Hepatocyte (in vitro differentiated cells): ENCODE results near the gene SLC40A1. TPM values are rescaled to one million over a fixed set of nuclear protein-coding genes. Genes with fewer than 3 reads are reported as not detected.
A peak's percentile ranks its signal among the peaks of the same experiment; 100 is the strongest.

Experiments used
- DNase-seq: peaks from one replicate; pipeline ENCODE4 v3.0.0-alpha.2; 2016; ENCODE audit warnings: low spot score
- H2AFZ ChIP-seq: fragments of 200-600 bp; sonication (generic); 2 replicates; pipeline ENCODE4 v1.6.0; 2016; ENCODE audit warnings: antibody characterized with exemption, mild to moderate bottlenecking
- H3K27ac ChIP-seq: fragments of 200-600 bp; sonication (generic); 2 replicates; pipeline ENCODE4 v1.5.1; 2016; ENCODE audit warnings: mild to moderate bottlenecking
- H3K27me3 ChIP-seq: fragments of 200-600 bp; sonication (generic); 2 replicates; pipeline ENCODE4 v1.6.1; 2016
- H3K36me3 ChIP-seq: fragments of 200-600 bp; sonication (generic); replicated peaks from 2 replicates; pipeline ENCODE4 v1.5.1; 2016; ENCODE audit warnings: low read depth; ENCODE audit not compliant: insufficient read depth
- H3K4me1 ChIP-seq: fragments of 200-600 bp; sonication (generic); 2 replicates; pipeline ENCODE4 v1.5.1; 2016; ENCODE audit warnings: mild to moderate bottlenecking, moderate library complexity; ENCODE audit not compliant: insufficient read depth
- H3K4me2 ChIP-seq: fragments of 200-600 bp; sonication (generic); 2 replicates; pipeline ENCODE4 v1.6.0; 2016
- H3K4me3 ChIP-seq: fragments of 200-600 bp; sonication (generic); 2 replicates; pipeline ENCODE4 v1.5.1; 2016; ENCODE audit warnings: mild to moderate bottlenecking
- H3K79me2 ChIP-seq: fragments of 200-600 bp; sonication (generic); 2 replicates; pipeline ENCODE4 v1.6.0; 2017; ENCODE audit warnings: mild to moderate bottlenecking
- H3K9me2 ChIP-seq: fragments of 200-600 bp; sonication (generic); replicated peaks from 2 replicates; pipeline ENCODE4 v1.6.0; 2017; ENCODE audit warnings: mild to moderate bottlenecking; ENCODE audit not compliant: insufficient read depth
- H3K9me3 ChIP-seq: fragments of 200-600 bp; sonication (generic); 2 replicates; pipeline ENCODE4 v1.5.1; 2016; ENCODE audit warnings: low read depth, mild to moderate bottlenecking
- H4K20me1 ChIP-seq: fragments of 200-600 bp; sonication (generic); 2 replicates; pipeline ENCODE4 v1.6.0; 2016; ENCODE audit warnings: mild to moderate bottlenecking; ENCODE audit not compliant: insufficient read depth, poor library complexity, severe bottlenecking
- EZH2 ChIP-seq: fragments of 200-600 bp; sonication (generic); IDR thresholded peaks from 2 replicates; pipeline ENCODE4 v1.6.1; 2016; ENCODE audit warnings: antibody characterized with exemption, mild to moderate bottlenecking, borderline replicate concordance
- EZH2phosphoT487 ChIP-seq: fragments of 200-600 bp; sonication (generic); IDR thresholded peaks from one replicate; pipeline ENCODE4 v1.6.1; 2018; ENCODE audit warnings: antibody characterized with exemption, mild to moderate bottlenecking, low read depth, moderate library complexity; ENCODE audit not compliant: unreplicated experiment, severe bottlenecking
- WGBS: methylation state at CpG from one replicate; pipeline ENCODE4 v1.1.6; 2016; ENCODE audit warnings: low lambda C conversion rate; ENCODE audit errors: missing lambda C conversion rate; 5-methylcytosine and 5-hydroxymethylcytosine counted together
- polyA plus RNA-seq: library from polyadenylated mRNA; unstranded; fragments of >200 nt; fragmentation: Nextera tagmentation; extraction: Ambion mirVana; gene quantifications from 2 replicates; pipeline ENCODE4 v1.2.1, GENCODE V29; 2016
- total RNA-seq: library from RNA; depleted of rRNA; stranded (reverse); fragments of >200 nt; gene quantifications from 2 replicates; pipeline ENCODE4 v1.2.3, GENCODE V29; 2014
- TF ChIP-seq, protein P1 (sequence below): fragments of 200-600 bp; sonication (generic); IDR thresholded peaks from 2 replicates; pipeline ENCODE4 v1.5.1; 2016; ENCODE audit warnings: antibody characterized with exemption, mild to moderate bottlenecking; ENCODE audit not compliant: poor library complexity

The SLC40A1 gene
- total and polyA plus RNA-seq, 2 experiments from 2014 or later = 186 to 225 TPM

DNA sequence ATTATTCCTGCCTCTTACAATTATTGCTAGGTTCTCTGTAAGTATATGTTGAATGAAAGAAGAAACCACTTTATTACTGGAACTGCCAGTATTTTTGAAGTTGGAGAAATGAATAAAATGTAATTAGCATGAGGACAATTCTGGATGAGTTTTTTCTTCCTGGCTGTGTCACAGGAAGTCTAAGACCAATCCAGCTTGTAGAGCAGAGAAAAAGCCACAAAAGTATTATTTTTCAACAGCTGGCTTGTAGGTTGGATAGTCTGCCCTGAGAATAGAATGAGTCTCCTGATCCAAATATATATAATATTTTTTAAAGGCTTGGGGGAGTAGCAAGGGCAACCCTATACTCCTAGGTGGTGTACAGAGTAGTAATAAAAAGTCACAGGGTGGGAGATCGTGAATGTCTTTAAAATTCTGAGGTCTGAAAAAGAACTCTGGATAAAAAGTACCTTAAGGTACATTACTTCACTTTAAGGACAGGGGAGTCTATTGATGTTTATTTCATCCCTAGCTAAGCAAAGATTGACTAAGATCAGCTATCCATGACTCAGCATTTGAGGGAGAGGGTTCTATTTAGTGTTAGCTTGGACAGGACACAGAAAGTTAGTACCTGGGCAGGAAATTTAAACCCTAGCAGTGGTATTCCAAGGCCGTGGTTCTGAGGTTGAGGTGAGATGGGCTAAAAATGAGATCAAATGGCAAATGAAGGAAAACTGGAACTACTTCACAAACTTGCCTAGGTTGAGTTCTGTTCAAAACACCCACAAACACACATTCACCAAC, 31.7 kb downstream of the SLC40A1 start:
- Histone ChIP-seq H3K4me3 (no peak overlapping the region), H3K4me2 (no peak overlapping the region), H3K9me2 (no peaks in the 10 kb centered on the region), H3K4me1 (peaks cover 34% of the 10 kb centered on the region), H3K27me3 (no peaks in the 10 kb centered on the region), H3K9me3 (no peaks in the 10 kb centered on the region), H3K79me2 (no peaks in the 10 kb centered on the region), H4K20me1 (no peaks in the 10 kb centered on the region), H3K27ac (no peak overlapping the region), H3K36me3 (no peaks in the 10 kb centered on the region), H2AFZ (no peak overlapping the region)
- DNase-seq = no peak
- WGBS = 78% methylated on average over 2 of the region's 2 CpGs
- TF ChIP-seq EZH2phosphoT487 (no peak), EZH2 (no peak)

DNA sequence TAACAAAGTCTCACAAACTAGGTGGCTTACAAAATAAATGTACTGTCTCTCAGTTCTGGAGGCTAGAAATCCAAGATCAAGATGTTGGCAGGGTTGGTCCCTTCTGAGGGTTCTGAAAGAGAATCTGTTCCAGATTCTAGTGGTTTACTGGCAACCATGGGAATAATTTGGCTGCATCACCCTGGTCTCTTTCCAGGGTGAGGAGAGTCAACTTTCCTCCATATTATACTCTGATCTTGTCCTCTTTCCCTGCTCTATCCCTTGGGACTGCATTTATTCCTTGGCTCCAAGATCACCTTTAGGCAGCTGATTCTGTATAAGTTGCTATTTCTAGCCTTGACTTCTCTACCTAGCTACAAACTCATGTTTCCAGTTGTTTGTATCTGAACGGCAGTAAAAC, 35.2 kb downstream of the SLC40A1 start:
- H3K4me2 ChIP-seq = no peak overlapping the region
- H3K27me3 ChIP-seq = no peaks in the 10 kb centered on the region
- H3K9me3 ChIP-seq = no peaks in the 10 kb centered on the region
- H4K20me1 ChIP-seq = no peaks in the 10 kb centered on the region
- no peak for DNase-seq
- no peaks in the 10 kb centered on the region for H3K9me2 ChIP-seq
- TF ChIP-seq, protein P1, sequence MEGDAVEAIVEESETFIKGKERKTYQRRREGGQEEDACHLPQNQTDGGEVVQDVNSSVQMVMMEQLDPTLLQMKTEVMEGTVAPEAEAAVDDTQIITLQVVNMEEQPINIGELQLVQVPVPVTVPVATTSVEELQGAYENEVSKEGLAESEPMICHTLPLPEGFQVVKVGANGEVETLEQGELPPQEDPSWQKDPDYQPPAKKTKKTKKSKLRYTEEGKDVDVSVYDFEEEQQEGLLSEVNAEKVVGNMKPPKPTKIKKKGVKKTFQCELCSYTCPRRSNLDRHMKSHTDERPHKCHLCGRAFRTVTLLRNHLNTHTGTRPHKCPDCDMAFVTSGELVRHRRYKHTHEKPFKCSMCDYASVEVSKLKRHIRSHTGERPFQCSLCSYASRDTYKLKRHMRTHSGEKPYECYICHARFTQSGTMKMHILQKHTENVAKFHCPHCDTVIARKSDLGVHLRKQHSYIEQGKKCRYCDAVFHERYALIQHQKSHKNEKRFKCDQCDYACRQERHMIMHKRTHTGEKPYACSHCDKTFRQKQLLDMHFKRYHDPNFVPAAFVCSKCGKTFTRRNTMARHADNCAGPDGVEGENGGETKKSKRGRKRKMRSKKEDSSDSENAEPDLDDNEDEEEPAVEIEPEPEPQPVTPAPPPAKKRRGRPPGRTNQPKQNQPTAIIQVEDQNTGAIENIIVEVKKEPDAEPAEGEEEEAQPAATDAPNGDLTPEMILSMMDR = no peak
- TF ChIP-seq EZH2phosphoT487 (no peak), EZH2 (no peak)
- H3K4me3 ChIP-seq = no peak overlapping the region
- WGBS = 70% methylated on average over 1 of the region's 1 CpG
- H3K4me1 ChIP-seq = peaks cover 23% of the 10 kb centered on the region
- no peak overlapping the region for H2AFZ ChIP-seq
- H3K79me2 ChIP-seq = no peaks in the 10 kb centered on the region
- H3K27ac ChIP-seq = no peak overlapping the region
- no peaks in the 10 kb centered on the region for H3K36me3 ChIP-seq

DNA sequence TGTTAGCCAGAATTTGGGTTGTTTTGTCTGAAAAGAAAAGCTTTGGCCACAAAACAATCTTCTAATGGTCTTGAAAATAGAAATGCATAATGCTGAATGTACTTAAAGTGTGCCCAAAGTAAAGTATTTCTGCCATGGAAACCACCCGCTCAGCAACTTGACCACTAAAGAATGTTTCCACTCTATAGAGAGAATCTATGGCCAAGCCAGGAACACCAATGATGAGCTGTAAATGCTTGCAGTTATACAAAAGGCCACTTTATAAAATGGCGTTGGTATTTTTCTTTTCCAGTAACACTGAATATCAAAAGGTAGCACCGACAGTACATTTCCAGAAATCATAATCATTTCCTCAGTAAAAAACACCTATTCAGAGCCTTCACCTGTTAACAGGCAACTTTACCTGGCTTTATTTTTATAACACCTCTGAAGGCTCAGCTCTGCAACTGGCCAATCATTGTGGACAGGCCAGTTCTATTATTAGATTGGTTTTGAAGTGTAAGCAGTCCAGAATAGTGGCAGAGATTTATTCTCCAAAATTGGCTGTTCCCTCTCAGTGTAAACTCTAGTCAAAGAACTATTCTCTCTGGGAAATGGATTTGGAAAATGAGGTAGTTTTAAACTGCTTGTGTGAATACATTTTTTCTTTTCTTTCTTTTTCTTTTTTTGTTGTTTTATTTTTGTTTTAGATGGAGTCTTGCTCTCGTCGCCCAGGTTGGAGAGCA, 36.1 kb downstream of the SLC40A1 start:
- H2AFZ ChIP-seq = no peak overlapping the region
- TF ChIP-seq EZH2 = no peak
- no peak for TF ChIP-seq EZH2phosphoT487
- H3K4me3 ChIP-seq = no peak overlapping the region
- no peaks in the 10 kb centered on the region for H3K79me2 ChIP-seq
- H3K27me3 ChIP-seq = no peaks in the 10 kb centered on the region
- no peak for DNase-seq
- H3K4me2 ChIP-seq = no peak overlapping the region
- H3K9me3 ChIP-seq = no peaks in the 10 kb centered on the region
- 96% methylated on average over 5 of the region's 5 CpGs for WGBS
- H3K4me1 ChIP-seq = peaks cover 19% of the 10 kb centered on the region
- no peaks in the 10 kb centered on the region for H3K36me3 ChIP-seq
- no peaks in the 10 kb centered on the region for H4K20me1 ChIP-seq
- H3K27ac ChIP-seq = no peak overlapping the region
- no peaks in the 10 kb centered on the region for H3K9me2 ChIP-seq

DNA sequence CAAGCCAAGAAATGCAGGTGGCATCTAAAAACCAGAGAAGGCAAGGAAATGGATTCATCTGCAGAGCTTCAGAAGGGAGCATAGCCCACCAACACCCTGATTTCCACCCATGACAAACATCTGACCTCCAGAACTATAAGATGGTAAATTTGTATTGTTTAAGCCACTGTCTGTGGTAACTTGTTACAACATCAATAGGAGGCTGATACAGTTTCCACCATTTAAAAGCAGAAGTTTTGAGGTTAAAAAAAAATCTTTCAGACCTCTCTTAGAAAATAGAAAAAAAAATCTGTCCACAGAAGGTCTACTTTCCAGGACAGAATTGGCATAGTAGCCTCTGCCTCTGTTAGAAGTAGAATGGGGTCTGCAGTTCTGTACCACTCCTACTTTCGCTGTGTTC, 37.2 kb downstream of the SLC40A1 start:
- H3K27me3 ChIP-seq = no peaks in the 10 kb centered on the region
- H3K27ac ChIP-seq = peak overlapping the region; percentile 89

More for the DNA sequence above, 37.2 kb downstream of the SLC40A1 start:
- Histone ChIP-seq H2AFZ (no peak overlapping the region), H3K79me2 (no peaks in the 10 kb centered on the region), H3K9me3 (no peaks in the 10 kb centered on the region), H3K4me1 (peaks cover 11% of the 10 kb centered on the region), H4K20me1 (no peaks in the 10 kb centered on the region), H3K9me2 (no peaks in the 10 kb centered on the region), H3K4me3 (no peak overlapping the region), H3K4me2 (no peak overlapping the region), H3K36me3 (no peaks in the 10 kb centered on the region)
- 100% methylated on average over 1 of the region's 1 CpG for WGBS
- TF ChIP-seq, protein P1 = no peak
- no peak for DNase-seq
